Measurements from ENCODE around the gene NCAPD2. TPM values are rescaled to one million over a fixed set of nuclear protein-coding genes. Genes with fewer than 3 reads are reported as not detected.

The NCAPD2 gene
- total and polyA plus RNA-seq, 2 donors (not counting 1 experiment from before 2014, with no cell fraction given): 19.9 to 42.1 TPM

GRCh38 chr12:6452944-6453630, 40.8 kb upstream of the NCAPD2 start:
- Mint-ChIP-seq H3K4me1 (peaks cover 59% of the 10 kb centered on the region), H3K27me3 (no peaks in the 10 kb centered on the region), H3K4me3 (peak overlapping the region; percentile 97), H3K9me3 (ENCODE audit: insufficient read depth) (no peaks in the 10 kb centered on the region), H3K27ac (peak overlapping the region; percentile 99)
- no peaks in the 10 kb centered on the region for H3K9me3 ChIP-seq (ENCODE audit: control extremely low read depth in 1 of 3, control insufficient read depth in 2 of 3, insufficient read depth in 1 of 3, low read length in 2 of 3)
- ChIA-PET POLR2A (interaction anchor here (0.7 to 3.4 kb wide), 5 partner anchors 9 to 82 kb away, joined by 3 to 54 read pairs (median 12); partner anchors contain the start of gene GAPDH), CTCF (interaction anchor here (2.3 to 5.2 kb wide), 3 partner anchors 10 to 85 kb away, joined by 11 to 80 read pairs (median 29); no protein-coding TSS in a partner anchor)
- intact Hi-C loops (cut with micrococcal nuclease): loop anchor here (1.0 kb wide), 3 partner anchors 8 to 26 kb away; partner anchors contain the start of gene CD27
- TF ChIP-seq EZH2 (IDR thresholded peaks at IDR 0.05; ENCODE audit: borderline replicate concordance, insufficient read depth, low read depth, low read length, poor library complexity, severe bottlenecking): no peak
- TF ChIP-seq, protein P1, sequence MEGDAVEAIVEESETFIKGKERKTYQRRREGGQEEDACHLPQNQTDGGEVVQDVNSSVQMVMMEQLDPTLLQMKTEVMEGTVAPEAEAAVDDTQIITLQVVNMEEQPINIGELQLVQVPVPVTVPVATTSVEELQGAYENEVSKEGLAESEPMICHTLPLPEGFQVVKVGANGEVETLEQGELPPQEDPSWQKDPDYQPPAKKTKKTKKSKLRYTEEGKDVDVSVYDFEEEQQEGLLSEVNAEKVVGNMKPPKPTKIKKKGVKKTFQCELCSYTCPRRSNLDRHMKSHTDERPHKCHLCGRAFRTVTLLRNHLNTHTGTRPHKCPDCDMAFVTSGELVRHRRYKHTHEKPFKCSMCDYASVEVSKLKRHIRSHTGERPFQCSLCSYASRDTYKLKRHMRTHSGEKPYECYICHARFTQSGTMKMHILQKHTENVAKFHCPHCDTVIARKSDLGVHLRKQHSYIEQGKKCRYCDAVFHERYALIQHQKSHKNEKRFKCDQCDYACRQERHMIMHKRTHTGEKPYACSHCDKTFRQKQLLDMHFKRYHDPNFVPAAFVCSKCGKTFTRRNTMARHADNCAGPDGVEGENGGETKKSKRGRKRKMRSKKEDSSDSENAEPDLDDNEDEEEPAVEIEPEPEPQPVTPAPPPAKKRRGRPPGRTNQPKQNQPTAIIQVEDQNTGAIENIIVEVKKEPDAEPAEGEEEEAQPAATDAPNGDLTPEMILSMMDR (IDR thresholded peaks at IDR 0.05): no peak
- no peaks in the 10 kb centered on the region for H3K27me3 ChIP-seq (replicated peaks in 1 of 4; ENCODE audit: control extremely low read depth in 1 of 4, control insufficient read depth in 3 of 4, insufficient read depth in 4 of 4, low read length in 3 of 4)
- H2AFZ ChIP-seq (ENCODE audit: insufficient read depth, low read depth, low read length, poor library complexity, severe bottlenecking): peak overlapping the region; percentile 80
- 69% methylated on average over 17 of the region's 17 CpGs for WGBS (ENCODE audit: insufficient coverage)
- peak overlapping the region; percentile 98 for H3K9ac ChIP-seq (ENCODE audit: low read length)
- H3K27ac ChIP-seq (ENCODE audit: low read length in 2 of 2): peak overlapping the region; percentile 96 to 98
- no peak for ATAC-seq (ENCODE audit: low read depth)
- peak overlapping the region; percentile 86 to 97 (median 94) for H3K4me3 ChIP-seq (ENCODE audit: control extremely low read depth in 1 of 5, extremely low read depth in 1 of 5, insufficient read depth in 1 of 5, low read depth in 2 of 5, low read length in 4 of 5)
- H3K4me1 ChIP-seq (ENCODE audit: control insufficient read depth in 2 of 2, insufficient read depth in 2 of 2, low read length in 2 of 2): peaks cover 32 to 55% of the 10 kb centered on the region in 2 donors
- H4K20me1 ChIP-seq (ENCODE audit: control insufficient read depth, insufficient read depth, low read length, poor library complexity, severe bottlenecking): no peaks in the 10 kb centered on the region
- DNase-seq: no peak
- peaks cover 70% of the 10 kb centered on the region for H3K79me2 ChIP-seq (ENCODE audit: control insufficient read depth, insufficient read depth, low read length)
- H3K4me2 ChIP-seq (replicated peaks; ENCODE audit: low read depth, low read length, poor library complexity, severe bottlenecking): peak overlapping the region; percentile 83
- peaks cover 0 to 47% of the 10 kb centered on the region in 2 experiments for H3K36me3 ChIP-seq (replicated peaks in 1 of 2; ENCODE audit: control extremely low read depth in 1 of 2, control insufficient read depth in 1 of 2, extremely low read depth in 1 of 2, insufficient read depth in 2 of 2, low read length in 1 of 2)

Data from B cell (primary cell).